NCI-H1105 treated with DMSO at 0.1 percent for 48 hours (cell line): ENCODE results near the gene CMIP.
"Not testable (repeated sequence)": the region's sequence is repeated elsewhere in the genome, so short reads cannot be mapped to it uniquely, and the experiment has no call there.

Source experiments
- DNase-seq: peaks from one replicate; lab custom pipeline; 2025; lab: John Stamatoyannopoulos, UW

CMIP gene

DNA sequence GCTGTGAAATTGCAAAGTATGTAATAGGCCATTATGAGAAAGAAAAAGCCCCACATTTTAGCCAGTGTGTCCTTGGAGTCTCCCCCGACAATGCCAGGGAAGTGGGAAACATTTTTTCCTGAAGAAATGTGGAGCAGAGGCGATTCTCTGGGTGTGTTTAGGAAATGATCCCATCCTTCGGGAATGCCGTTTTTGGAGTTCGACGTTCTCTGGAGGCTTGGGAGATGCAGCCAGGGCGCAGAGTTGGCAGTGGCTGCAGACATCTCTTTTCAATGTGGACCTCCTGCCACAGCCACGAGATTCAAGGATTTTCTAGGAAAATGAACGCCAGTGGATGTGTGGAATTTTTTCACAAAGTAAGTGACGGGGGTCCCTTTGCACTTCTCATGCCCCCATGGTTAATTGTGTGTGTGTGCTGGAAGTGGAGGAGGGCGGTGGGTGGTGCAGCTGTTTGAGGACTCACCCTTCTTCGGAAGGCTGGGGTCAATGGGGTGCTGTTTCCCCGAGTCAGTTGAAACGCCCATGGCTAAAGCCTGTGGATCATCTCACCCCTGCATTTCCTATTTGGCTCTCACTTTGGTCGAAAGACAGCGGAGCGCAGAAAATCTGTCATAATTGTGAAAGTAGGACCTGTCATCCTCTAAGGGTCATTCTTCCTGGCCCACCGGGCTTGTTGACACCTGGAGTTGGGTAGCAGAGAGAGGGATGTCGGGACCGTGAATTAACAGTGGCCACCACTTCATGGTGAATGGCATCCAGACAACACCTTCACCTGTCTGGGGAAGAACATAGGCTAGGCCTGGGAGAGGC is 73.2 kb downstream of the CMIP start:
- no peak for DNase-seq

DNA sequence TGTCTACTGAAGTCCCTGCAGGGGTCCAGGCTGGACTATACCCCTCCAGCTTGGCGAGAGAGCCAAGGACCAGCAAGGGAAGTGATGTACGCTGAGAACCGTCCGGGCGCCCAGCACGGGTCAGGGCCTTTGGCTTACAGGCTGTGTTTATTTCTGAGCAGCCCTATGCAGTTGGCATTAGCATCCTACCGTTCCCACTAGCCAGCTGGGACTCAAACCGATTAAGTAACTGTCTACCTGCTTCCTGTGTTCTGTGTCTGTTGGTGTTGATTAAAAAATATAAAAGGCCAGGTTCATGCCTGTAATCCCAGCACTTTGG is 73.8 kb downstream of the CMIP start:
- no peak for DNase-seq

DNA sequence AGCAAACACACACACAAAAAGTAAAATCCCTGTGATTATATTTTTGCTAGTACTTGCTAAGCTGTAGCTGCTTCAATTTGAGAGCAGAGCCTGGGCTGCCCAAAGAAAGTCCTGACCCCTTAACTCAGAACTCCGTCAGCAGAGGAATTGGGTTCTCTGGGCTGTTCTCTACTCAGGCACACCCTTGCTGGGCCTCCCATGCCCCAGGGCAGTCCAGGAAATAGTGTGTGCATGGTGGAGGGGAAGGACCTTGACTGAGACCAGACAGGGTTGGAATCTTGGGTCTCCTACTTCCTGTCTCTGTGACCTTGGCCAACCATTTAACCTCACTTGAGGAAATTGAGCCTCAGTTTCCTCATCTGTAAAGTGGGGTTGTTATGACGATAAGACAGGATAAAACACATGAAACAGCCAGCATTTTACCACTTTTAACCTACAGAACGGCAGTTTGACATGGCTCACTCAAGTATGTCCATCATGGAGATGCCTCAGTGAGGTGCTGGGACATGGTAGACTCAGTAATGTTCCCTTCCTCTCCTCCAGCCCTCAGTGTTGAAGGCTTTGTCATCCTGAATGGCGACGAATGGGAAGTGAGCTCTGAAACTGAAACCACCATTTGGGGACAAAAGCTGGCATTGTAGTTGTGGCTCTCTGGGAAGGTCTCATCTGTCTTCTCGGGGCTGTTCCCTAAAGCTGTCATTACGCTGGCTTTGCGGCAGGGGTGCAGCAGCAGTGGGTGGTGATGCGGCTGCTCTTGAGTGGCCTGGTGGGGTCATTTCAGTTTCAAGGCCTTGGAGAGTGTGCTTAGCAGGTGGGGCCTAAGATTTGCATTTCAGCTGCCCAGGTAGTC is 74.9 kb downstream of the CMIP start:
- no peak for DNase-seq

DNA sequence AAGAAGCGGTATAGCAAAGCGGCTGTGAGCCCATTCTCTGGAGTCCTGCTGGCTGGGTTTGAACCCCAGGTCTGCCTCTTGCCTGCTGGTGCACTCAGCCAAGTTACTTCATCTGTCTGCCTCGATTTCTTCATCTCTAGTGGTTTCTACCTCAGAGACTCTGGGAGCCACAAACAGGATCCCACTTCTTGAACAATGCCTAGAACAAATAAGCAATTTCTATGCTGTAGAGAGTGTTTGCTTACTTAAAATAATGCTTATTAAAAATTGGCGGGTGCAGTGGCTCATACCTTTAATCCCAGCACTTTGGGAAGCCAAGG is 75.5 kb downstream of the CMIP start:
- no peak for DNase-seq

DNA sequence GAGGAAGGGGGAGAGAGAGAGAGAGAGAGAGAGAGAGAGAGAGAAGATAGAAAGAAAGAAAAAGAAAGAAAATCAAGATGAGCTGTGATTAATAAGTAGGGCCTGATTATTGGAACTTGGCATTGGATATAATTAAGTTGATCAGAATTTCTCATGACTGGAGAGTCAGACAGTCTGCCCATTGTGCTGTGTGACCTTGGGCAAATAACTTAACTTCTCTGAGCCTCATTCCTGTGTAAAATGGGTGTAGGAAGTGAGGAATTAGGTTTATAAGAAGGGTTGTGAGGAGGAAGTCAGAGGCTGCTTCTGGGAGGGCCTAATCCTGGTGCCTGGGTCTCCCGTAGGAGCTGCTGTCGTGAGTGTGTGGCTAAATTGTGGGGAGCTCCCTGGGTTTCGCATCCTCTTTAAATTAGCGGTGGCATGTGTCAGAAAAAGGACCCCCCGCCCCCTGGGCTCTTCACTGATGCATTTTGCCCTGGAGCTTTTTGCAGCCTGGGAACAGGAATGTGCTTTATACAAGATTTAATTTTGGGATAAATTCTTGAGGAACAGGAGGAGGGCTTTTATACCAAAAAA is 76.0 kb downstream of the CMIP start:
- no peak for DNase-seq

DNA sequence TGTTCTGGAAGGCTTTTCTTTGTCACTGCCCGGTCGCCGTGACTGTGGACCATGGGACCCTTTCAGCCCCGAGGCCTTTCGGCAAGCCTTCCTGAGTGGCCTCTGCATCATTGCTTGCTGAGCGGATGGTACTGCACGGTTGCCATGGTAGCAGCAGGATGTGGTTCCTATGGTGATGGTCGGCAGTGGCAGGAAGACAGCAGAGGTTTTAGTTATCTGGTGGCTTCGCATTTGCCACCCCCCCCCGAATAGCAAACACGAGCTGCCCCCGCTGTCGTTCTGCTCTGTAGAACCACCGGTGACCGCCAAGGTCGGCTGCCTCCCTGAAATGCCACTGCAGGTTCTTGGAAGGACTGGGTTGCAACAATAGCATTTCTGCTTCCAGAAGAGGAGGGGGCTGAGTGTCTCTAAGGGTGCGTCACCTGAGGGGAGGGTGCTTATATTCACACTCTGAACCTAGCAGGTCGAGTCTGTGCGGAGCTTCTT is 76.6 kb downstream of the CMIP start:
- DNase-seq: no peak

DNA sequence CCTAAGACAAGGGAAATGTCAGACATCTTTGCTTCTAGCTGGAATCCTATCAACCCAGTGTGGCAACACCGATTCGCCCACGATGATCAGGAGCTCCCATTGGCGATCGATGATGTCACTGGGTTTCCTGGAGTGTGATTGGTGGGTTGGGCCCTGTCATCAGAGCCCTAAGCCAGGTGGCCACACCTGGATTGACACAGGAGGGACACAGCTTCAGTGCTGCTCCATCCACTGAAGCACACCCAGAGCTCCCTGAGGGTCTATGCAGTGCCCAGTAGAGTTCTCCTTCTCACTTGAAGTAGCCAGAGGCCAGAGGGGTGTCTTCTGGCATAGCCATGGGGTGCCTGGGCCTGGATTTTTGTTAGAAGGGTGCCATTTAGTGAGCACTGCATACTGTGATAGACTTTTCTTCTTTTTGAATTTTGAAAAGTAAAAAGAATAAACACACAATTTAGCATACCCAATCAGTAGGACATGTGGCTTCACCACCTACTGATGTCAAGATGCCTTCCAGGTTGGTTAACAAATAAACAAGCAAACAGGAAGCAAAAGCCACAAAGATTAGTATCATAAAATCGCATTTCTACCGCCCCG is 77.6 kb downstream of the CMIP start:
- DNase-seq: no peak

DNA sequence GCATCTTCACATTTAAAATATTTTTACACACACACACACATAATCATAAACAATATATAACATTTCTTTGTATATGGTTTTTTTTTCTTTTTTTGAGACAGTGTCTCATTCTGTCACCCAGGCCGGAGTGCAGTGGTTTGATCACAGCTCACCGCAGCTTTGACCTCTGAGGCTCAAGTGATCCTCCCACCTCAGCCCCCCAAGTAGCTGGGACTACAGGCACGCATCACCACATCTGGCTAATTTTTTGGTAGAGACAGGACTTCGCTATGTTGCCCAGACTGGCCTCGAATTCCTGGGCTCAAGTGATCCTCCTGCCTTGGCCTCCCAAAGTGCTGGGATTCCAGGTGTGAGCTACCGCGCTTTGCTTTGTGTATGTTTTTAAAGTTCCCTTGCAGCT is 78.2 kb downstream of the CMIP start:
- DNase-seq: not testable (repeated sequence)

DNA sequence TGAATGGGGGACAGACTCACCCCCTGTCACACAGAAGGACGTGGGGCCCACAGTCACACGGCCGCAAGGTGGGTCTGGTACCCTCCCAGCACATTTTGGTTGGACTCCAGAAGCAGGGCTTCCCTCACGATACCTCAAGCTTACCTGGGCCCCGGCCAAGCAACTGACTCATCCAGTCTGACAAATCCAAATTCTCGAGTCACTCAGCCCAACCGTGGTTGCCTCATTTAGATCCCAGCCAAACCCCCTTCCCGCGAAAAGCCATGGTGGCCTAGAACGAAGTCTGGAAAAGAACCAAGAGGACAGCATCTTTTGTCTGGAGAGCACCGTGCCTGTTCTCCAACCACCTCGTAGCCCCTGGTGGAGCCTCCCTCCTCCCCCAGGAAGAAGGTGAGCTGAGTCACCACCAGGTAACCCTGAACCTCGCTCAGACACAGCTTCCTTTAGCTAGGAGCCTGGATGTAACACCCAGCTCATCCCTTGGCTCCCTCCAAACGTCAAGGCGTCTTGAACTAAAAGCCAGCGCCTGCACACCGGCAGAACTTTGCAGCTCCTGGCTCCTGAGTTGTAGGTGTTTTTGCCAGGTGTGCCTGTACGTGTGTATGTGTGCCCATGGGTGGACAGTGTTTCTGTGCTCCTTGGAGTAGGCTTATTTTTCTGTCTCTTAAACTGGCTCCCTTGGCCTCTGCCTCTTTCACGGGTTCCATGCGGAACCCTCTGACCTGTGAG is 78.9 kb downstream of the CMIP start:
- DNase-seq: no peak

DNA sequence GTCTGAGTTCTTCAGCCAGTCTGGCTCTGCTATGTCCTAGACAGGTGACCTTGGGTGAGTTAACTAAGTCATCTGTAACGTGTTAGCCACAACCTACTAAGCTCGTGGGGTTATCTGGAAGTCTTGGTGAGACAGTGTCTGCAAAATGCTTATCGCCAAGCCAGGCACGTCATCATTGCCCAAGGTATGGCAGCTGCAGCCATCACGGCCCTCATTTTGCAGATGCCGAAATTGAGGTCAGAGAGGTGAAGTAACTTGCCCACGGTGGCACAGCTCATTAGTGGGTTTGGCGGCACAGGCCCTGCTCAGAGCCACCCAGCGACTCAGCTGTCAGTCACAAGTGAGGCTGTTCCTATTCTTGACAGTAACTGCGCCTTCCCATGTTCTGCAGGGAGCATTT is 79.8 kb downstream of the CMIP start:
- no peak for DNase-seq

DNA sequence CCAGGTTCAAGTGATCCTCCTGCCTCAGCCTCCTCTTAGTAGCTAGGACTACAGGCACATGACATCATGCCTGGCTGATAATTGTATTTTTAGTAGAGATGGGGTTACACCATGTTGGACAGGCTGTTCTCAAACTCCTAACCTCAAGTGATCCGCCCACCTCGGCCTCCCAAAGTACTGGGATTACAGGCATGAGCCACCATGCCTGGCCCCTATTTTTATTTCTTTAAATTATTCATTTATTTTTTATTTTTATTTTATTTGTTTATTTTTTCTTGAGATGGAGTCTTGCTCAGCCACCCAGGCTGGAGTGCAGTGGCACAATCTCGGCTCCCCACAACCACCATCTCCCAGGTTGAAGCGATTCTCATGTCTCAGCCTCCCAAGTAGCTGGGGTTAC is 80.3 kb downstream of the CMIP start:
- DNase-seq: not testable (repeated sequence)

DNA sequence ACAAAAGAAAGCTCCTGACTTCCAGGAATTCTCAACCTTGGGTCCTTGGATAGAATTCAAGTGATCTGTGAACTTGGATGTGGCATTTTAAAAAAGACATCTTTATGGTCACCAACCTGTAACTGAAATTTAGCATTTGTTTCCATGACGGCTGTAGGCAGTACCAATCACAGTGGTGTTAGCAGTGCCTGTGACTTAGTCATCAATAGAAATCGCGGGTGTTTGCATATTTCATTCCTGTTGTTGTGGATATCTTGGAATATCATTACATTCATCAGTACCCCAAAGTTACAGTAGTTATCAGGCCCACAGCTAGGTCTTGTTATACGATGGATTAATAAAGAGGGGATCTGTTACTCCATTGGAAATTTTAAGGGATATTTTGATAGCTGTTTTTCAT is 81.6 kb downstream of the CMIP start:
- no peak for DNase-seq

DNA sequence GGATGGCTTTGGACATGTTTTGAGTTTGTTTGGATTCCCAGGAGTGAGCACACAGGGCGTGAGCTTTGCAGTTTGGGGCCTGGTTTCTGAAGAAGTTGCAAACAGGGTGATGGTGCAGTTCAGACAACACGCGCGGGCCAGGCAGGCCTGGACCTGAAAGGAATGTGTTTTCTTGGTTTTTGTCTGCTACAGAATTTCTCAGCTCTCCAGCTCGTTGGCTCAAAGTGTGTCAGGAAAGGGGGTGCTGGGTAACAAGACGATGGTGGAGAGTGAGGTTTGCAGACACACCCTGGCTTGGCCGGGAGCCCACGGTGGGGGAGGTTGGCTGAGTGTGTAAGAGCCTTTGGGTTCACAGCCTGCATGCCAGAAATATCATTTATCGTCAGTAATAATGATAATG is 82.3 kb downstream of the CMIP start:
- DNase-seq: peak; percentile 5

DNA sequence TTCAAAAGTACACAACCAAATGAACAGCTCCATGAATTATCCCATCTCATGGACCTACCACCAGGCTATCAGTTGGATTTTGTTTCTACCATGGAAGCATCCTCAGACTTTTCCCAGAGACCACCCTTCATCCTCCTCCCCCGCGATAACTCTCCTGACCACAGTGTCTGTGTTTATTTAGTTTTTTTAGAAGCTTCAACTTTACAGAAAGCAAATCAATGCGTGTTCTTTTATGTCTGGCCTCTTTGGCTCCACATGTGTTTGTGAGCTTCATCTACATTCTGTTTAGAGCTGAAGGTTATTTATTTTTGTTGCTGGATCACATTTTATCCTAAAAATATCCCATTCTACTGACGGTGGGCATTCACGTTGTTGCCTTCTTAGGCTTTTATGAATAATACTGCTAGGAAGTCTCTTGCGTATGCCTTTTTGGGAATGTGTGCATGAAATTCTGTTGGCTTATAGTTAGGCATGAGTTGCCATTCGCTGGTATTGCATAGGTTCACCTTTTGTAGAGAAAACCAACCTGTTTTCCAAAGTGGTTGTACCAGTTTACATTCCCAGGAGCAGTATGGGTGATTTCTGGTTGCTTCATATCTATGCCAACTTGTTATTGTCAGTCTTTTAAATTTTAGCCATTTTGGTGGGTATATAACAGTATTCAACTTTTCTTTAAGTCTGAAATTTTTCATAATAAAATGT is 83.0 kb downstream of the CMIP start:
- no peak for DNase-seq

DNA sequence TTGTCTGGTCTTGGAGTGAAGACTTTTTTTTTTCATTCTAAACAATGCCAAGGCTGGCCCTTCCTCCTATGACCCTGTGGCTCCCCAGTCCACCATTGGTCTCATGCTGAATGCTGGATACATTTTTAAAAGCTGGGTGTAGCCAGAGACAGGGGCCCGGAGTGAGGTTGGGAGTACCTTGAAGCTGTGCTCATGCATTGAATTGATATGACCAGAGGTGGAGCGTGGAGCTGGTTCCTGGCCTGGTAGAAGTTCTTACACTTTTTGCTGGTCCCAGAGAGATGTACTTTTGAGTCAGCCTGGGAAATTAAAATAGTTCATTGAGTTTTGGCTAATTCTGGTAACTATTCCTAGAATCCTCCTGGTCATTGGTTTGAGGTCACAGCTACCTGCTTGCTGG is 83.6 kb downstream of the CMIP start:
- DNase-seq: no peak

DNA sequence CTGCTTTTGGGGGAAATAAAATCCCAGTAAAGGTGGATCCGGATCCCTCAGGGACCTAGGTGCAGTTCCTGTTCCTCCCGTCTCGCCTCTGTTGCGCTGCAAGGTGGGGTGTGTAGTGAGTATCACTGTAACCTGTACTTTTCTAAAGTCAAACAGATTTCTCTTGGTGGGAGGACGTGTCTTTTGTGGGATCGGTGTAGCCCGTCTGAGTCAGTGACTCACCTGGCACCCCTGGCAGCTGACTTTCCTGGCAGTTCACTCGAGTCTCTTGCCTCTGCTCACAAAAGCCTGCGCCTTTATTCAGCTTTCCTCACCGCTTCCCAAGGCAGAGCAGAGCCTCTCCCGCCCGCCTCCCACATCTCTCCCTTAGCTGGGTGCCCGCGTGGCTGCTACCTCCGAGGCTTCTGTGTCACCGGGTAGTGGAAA is 85.7 kb downstream of the CMIP start:
- DNase-seq: no peak

DNA sequence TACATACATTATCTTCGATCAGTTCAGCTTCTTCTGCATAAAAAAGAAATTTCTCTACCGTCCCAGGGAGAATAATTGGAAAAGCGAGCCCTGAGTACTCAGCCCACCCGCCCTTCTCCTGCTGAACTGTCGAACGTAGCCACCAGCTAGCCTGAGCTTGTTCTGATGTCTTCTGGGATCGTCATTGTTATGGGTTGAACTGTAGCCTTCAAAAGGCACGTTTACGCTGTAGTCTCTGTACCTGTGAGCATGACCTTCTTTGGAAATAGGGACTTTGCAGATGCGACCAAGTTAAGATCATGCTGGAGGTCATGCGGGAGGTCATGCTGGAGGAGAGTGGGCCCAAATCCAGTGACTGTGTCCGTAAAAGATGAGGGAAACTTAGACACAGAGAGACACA is 86.2 kb downstream of the CMIP start:
- DNase-seq: no peak

DNA sequence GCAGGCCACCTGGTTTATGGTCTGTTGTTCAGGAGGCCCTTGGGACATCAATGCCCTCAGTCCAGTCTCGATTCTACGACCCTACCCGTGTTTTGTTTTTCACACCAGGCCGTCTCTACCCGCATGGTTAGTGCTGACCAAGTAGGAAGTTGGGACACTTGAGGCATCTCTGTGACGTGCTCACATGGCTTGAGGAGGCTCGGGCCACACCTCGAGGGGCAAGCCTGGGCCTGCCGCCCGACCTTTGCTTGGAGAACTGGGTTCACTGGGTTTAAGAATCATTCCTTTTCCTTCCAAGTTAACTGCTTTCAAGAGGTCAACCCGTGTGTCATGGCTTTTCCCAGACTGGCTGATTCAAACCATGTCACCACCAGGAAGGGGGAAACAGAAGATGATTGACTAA is 86.8 kb downstream of the CMIP start:
- DNase-seq: no peak

DNA sequence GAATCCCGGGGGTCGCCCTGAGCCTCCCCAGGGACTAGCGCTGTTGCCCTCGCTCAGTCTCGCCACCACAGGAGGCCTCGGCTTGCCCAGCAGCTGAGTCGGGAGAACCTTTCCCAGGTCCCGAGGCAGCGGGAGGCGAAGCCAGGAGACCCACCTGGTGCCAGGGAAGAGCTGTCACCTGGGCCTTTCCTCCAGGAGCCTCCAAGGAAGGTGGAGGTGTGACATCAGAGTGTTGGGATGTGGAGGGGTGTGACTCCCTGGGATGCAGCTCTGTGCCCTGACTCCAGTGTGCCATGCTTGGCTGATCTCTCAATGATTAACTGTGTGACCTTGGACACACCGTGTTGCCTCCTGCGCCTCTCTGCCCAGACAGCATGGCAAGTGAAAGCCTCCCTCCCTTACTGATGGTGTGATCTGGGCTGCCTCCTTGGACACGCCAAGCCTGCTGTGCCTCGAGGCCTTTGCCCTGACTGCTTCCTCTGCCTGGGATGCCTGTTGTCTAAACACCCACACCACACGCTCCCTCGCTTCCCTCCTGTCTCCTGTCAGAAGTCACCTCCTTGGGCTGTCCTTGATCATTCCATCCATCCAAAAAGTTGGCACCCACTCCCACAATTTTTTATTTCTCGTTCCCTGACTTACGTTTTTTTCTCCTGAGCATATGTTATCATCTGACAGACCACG is 88.0 kb downstream of the CMIP start:
- no peak for DNase-seq

DNA sequence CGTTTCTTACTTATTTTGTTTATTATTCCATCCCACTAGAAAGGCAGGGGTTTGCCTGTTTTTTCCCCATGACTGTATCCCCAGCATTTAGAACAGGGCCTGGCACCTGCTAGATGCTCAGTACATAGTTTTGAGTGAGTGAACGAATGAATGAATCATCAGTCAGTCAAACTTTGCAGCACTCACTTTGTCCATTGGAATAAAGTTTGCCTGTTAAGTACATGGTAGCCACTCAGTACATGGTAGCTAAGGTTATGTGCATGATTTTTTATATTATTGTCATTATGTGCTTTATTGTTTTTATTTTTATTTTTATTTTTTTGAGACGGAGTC is 88.5 kb downstream of the CMIP start:
- DNase-seq: no peak
